Measurements from ENCODE around the gene ENOSF1. TPM values are rescaled to one million over a fixed set of nuclear protein-coding genes. Genes with fewer than 3 reads are reported as not detected.
A peak's percentile ranks its signal among the peaks of the same experiment; 100 is the strongest.

Gene ENOSF1
- total and polyA plus RNA-seq, 2 of the 13 experiments (the other 11 are each of a cell fraction or from before 2014, with no cell fraction given), result 37.6 to 40.1 TPM

DNA sequence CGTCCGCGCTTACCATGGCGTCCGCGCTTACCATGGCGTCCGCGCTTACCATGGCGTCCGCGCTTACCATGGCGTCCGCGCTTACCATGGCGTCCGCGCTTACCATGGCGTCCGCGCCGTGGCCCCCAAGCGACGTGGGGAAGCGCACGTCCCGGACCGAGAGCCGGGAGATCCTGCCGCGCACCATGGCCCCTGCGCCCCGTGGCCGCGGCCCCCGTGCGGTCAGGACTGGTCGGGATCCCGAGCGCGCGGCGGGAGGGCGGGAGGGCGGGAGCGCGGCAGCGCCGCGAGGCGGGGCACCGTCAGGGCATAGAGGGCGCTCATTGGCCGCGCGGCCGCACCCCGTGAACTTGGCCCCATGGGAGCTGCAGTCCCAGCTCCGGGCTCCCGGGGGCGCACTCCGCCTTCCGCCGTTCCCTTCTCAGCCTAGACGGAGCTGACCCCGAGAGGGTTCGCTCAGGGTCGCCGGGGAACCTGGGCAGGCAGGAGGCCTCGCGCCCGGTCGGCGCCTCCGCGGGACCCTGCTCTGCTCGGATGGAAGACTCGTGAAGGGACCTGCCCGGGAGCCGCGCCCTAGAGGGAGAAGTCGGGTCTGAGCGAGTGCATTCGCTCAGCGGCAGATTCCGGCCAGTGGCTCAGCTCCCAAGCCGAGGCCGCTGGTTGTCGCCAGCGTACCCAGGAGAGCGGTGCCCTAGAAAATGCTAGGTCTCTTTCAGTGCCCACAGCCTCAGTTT is at the start of gene ENOSF1 (continued):
- TF ChIP-seq, protein P1, sequence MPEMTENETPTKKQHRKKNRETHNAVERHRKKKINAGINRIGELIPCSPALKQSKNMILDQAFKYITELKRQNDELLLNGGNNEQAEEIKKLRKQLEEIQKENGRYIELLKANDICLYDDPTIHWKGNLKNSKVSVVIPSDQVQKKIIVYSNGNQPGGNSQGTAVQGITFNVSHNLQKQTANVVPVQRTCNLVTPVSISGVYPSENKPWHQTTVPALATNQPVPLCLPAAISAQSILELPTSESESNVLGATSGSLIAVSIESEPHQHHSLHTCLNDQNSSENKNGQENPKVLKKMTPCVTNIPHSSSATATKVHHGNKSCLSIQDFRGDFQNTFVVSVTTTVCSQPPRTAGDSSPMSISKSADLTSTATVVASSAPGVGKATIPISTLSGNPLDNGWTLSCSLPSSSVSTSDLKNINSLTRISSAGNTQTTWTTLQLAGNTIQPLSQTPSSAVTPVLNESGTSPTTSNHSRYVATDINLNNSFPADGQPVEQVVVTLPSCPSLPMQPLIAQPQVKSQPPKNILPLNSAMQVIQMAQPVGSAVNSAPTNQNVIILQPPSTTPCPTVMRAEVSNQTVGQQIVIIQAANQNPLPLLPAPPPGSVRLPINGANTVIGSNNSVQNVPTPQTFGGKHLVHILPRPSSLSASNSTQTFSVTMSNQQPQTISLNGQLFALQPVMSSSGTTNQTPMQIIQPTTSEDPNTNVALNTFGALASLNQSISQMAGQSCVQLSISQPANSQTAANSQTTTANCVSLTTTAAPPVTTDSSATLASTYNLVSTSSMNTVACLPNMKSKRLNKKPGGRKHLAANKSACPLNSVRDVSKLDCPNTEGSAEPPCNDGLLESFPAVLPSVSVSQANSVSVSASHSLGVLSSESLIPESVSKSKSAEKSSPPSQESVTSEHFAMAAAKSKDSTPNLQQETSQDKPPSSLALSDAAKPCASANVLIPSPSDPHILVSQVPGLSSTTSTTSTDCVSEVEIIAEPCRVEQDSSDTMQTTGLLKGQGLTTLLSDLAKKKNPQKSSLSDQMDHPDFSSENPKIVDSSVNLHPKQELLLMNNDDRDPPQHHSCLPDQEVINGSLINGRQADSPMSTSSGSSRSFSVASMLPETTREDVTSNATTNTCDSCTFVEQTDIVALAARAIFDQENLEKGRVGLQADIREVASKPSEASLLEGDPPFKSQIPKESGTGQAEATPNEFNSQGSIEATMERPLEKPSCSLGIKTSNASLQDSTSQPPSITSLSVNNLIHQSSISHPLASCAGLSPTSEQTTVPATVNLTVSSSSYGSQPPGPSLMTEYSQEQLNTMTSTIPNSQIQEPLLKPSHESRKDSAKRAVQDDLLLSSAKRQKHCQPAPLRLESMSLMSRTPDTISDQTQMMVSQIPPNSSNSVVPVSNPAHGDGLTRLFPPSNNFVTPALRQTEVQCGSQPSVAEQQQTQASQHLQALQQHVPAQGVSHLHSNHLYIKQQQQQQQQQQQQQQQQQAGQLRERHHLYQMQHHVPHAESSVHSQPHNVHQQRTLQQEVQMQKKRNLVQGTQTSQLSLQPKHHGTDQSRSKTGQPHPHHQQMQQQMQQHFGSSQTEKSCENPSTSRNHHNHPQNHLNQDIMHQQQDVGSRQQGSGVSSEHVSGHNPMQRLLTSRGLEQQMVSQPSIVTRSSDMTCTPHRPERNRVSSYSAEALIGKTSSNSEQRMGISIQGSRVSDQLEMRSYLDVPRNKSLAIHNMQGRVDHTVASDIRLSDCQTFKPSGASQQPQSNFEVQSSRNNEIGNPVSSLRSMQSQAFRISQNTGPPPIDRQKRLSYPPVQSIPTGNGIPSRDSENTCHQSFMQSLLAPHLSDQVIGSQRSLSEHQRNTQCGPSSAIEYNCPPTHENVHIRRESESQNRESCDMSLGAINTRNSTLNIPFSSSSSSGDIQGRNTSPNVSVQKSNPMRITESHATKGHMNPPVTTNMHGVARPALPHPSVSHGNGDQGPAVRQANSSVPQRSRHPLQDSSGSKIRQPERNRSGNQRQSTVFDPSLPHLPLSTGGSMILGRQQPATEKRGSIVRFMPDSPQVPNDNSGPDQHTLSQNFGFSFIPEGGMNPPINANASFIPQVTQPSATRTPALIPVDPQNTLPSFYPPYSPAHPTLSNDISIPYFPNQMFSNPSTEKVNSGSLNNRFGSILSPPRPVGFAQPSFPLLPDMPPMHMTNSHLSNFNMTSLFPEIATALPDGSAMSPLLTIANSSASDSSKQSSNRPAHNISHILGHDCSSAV (CRISPR knock-in tag; IDR thresholded peaks at IDR 0.05; ENCODE audit: borderline replicate concordance), result no peak
- TF ChIP-seq ZNF850 (CRISPR knock-in tag; conservative IDR thresholded peaks at IDR 0.05) (peak; percentile 69; the same call in 1 of the 2 replicates), IKZF5 (CRISPR knock-in tag; IDR thresholded peaks at IDR 0.05) (no peak; the same call in 1 of the 2 replicates), BCL3 (CRISPR knock-in tag; IDR thresholded peaks at IDR 0.05) (no peak), SETDB1 (CRISPR knock-in tag; IDR thresholded peaks at IDR 0.05; ENCODE audit: borderline replicate concordance) (no peak), EP300 (IDR thresholded peaks at IDR 0.05; ENCODE audit: low read depth in 2 of 2, low read length in 2 of 2) (no peak), EP300 (CRISPR knock-in tag; IDR thresholded peaks at IDR 0.05; ENCODE audit: borderline replicate concordance) (no peak), GZF1 (CRISPR knock-in tag; IDR thresholded peaks at IDR 0.05) (no peak), ZNF24 (IDR thresholded peaks at IDR 0.05) (no peak), ARNT (IDR thresholded peaks at IDR 0.05) (no peak), HOXD1 (CRISPR knock-in tag; IDR thresholded peaks at IDR 0.05) (peak; percentile 58; the same call in 1 of the 2 replicates), ZSCAN30 (CRISPR knock-in tag; IDR thresholded peaks at IDR 0.05) (peak; percentile 89)
- TF ChIP-seq, protein P2, sequence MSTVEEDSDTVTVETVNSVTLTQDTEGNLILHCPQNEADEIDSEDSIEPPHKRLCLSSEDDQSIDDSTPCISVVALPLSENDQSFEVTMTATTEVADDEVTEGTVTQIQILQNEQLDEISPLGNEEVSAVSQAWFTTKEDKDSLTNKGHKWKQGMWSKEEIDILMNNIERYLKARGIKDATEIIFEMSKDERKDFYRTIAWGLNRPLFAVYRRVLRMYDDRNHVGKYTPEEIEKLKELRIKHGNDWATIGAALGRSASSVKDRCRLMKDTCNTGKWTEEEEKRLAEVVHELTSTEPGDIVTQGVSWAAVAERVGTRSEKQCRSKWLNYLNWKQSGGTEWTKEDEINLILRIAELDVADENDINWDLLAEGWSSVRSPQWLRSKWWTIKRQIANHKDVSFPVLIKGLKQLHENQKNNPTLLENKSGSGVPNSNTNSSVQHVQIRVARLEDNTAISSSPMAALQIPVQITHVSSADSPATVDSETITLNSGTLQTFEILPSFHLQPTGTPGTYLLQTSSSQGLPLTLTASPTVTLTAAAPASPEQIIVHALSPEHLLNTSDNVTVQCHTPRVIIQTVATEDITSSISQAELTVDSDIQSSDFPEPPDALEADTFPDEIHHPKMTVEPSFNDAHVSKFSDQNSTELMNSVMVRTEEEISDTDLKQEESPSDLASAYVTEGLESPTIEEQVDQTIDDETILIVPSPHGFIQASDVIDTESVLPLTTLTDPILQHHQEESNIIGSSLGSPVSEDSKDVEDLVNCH (CRISPR knock-in tag; IDR thresholded peaks at IDR 0.05), result no peak

Measured in HepG2 (cell line).